H1 (cell line): ENCODE results near the gene COMMD1. TPM values are rescaled to one million over a fixed set of nuclear protein-coding genes. Genes with fewer than 3 reads are reported as not detected.

Source experiments
- SRF ChIP-seq: IDR thresholded peaks from 2 replicates; pipeline ENCODE4 v1.6.1; 2011; ENCODE audit warnings: mild to moderate bottlenecking, low read depth, low read length, moderate library complexity
- polyA plus RNA-seq, 7 experiments: library from polyadenylated mRNA; depleted of rRNA in 3 of 7; stranded (reverse) in 5 of 7; unstranded in 2 of 7; fragments of >200 nt in 5 of 7; fragments of 200-250 nt in 2 of 7; gene quantifications; 1 replicate in 5 of 7; 2 replicates in 1 of 7; 4 replicates in 1 of 7; pipeline versions ENCODE4 v1.2.1 to v1.2.3, GENCODE V29; 2011 to 2013; ENCODE audit warnings: missing spikeins in 2 of 7, mixed read lengths in 2 of 7
- total RNA-seq: library from RNA; stranded (reverse); fragmentation: NEBNext Ultra II Directional; extraction: Animal tissue kit (Norgen Biotek cat#: 25700); gene quantifications from 2 replicates; pipeline ENCODE4 v1.2.1, GENCODE V29; 2021

The COMMD1 gene
- total and polyA plus RNA-seq, 2 of the 8 experiments (the other 6 are each of a cell fraction or from before 2014, with no cell fraction given) = 23.5 to 28.3 TPM

DNA sequence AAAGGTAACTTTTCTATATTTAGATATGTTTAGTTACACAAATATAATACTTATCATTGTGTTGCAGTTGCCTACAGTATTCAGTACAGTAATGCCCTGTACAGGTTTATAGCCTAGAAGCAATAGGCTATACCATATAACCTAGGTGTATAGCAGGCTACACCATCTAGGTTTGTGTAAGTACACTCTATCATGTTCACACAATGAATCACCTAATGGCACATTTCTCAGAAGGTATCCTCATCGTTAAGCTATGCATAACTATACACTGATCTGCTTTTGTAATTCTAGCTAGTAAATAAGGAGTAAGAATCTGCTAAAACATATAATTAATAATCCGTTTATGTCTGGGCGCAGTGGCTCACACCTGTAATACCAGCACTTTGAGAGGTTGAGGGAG is 102.1 kb downstream of the COMMD1 start (continued):
- no peak for TF ChIP-seq SRF
- TF ChIP-seq, all 59 proteins: peak for 0
